Testis (tissue), 5 donors: ENCODE measurements around the gene ERMARD. TPM values are rescaled to one million over a fixed set of nuclear protein-coding genes. Genes with fewer than 3 reads are reported as not detected.

ENCODE experiments used
- DNase-seq: peaks from one replicate; pipeline ENCODE4 v3.0.0-alpha.2; 2019
- H3K27ac ChIP-seq, 2 donors: fragments of 200-600 bp; sonication (generic); one replicate each; pipeline ENCODE4 v1.5.1; 2019
- H3K27me3 ChIP-seq: fragments of 200-600 bp; sonication (generic); one replicate; pipeline ENCODE4 v1.5.1; 2019
- H3K36me3 ChIP-seq: fragments of 200-600 bp; sonication (generic); one replicate; pipeline ENCODE4 v1.5.1; 2017; ENCODE audit warnings: low read depth; ENCODE audit errors: missing control alignments
- H3K4me1 ChIP-seq: fragments of 200-600 bp; sonication (generic); one replicate; pipeline ENCODE4 v1.5.1; 2019
- H3K4me3 ChIP-seq, 2 donors: fragments of 200-600 bp; sonication (generic); one replicate each; pipeline ENCODE4 v1.5.1; 2017 to 2019
- H3K9me3 ChIP-seq: fragments of 200-600 bp; sonication (generic); one replicate; pipeline ENCODE4 v1.5.1; 2017
- CTCF ChIP-seq, 3 experiments: fragments of 450-650 bp in 2 of 3; fragments of 200-600 bp in 1 of 3; sonication (generic) in 1 of 3; IDR thresholded peaks; one replicate each; pipeline ENCODE4 v1.5.1; 2016 to 2019; ENCODE audit warnings: antibody characterized with exemption in 3 of 3, mild to moderate bottlenecking in 2 of 3, moderate library complexity in 1 of 3
- POLR2A ChIP-seq: fragments of 450-650 bp; IDR thresholded peaks from one replicate; pipeline ENCODE4 v1.6.1; 2017; ENCODE audit warnings: antibody characterized with exemption, mild to moderate bottlenecking, moderate library complexity
- WGBS, 2 donors: methylation state at CpG; one replicate each; pipeline ENCODE4 v1.1.5; 2018; 5-methylcytosine and 5-hydroxymethylcytosine counted together
- intact Hi-C: fragments of 100-400 bp; cut with DNase I; formaldehyde crosslinking; loops from one replicate; pipeline ENCODE4 v1.15.1; 2023; ENCODE audit warnings: low total_unique reads
- long read RNA-seq, 2 donors: transcript quantifications; one replicate each; lab custom pipeline, GENCODE V29; 2026
- polyA plus RNA-seq: library from polyadenylated mRNA; stranded (reverse); fragments of 350-450 nt; fragmentation: Illumina TruSeq; extraction: RNeasy Lipid Tissue Mini Kit (QIAGEN cat#74804); gene quantifications from one replicate; pipeline ENCODE4 v1.2.3, GENCODE V29; 2014; ENCODE audit warnings: low read depth, low replicate concordance; ENCODE audit not compliant: insufficient read depth
- total RNA-seq, 2 donors: library from RNA; depleted of rRNA; stranded (reverse); fragments of >200 nt; gene quantifications; one replicate each; pipeline ENCODE4 v1.2.3, GENCODE V29; 2016

The ERMARD gene
- 10 to 100 TPM; 48.3 to 56.6 TPM for total RNA-seq
- 77.6 TPM for polyA plus RNA-seq
- long read RNA-seq, donor 1, partial matches to known transcripts: 11 of 17 reads
- long read RNA-seq, donor 1, other reads (novel, unspliced or antisense): 0 of 17 reads
- long read RNA-seq, donor 2, partial matches to known transcripts: 0 of 1 reads
- long read RNA-seq, donor 2, other reads (novel, unspliced or antisense): 0 of 1 reads

DNA sequence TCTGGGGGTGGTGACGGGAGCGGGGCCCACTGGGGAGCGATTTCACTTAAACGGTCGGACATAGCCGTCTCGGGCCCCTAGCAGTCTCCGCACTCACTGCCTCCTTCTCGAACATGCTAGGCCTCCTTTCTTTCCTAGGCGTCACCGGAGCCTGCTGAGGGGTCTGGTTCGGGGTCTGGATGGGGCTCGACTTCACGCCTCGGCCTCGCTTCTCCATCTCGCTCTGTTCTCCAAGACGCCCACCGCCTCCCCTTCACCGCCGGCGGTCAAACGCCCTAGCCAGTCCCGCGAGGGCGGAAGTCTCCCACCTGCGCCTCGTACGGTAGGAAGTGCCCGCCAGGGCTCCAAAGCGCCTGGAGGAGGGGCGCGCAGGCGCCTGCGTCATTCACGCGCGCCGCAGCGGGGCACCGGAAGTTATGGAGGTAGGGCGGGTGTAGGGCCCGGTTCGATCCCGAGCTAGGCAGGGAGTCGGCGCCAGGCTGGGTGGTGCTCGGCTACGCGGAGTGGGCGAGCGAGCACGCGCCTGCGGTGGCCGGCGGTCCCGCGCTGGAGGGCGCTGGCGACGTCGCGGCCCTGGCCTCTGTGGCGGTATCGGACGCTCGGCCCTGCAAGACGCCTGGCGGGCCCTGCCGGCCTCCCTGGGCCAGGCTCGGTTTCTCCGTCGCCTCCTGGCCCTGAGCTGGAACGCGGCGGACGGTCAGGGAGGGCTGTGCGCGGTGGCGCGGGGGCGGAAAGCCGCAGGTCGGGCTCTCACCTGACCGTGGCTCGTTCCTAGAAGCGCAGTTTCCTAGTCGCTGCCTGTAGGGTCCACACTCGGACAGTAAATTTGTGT is at the start of gene ERMARD, which contains the start of gene DYNLT2:
ERMARD (plus strand) TSS at position 381 of the 832 bp plus-strand sequence; CDS start at position 417, 36 bp downstream.
DYNLT2 (minus strand) TSS at position 331 of the 832 bp plus-strand sequence; CDS start at position 217, 114 bp downstream.
- DNase-seq: peak; percentile 95
- whole genome bisulfite sequencing, 2 donors: 0 to 1% methylated on average over 7 to 67 of the region's 90 CpGs
- H3K36me3 ChIP-seq: no peaks in the 10 kb centered on the region
- intact Hi-C loops: no loop called here
- H3K4me1 ChIP-seq: peaks cover 11% of the 10 kb centered on the region
- H3K4me3 ChIP-seq: peak within 1 kb of the TSS; percentile 85 to 94
- TF ChIP-seq CTCF (IDR thresholded peaks at IDR 0.05) (peak in 2 of 3 experiments; percentile 26 to 45), POLR2A (peak; percentile 49)
- H3K27ac ChIP-seq: peak within 1 kb of the TSS; percentile 86 to 88
- no peaks in the 10 kb centered on the region for H3K9me3 ChIP-seq
- no peaks in the 10 kb centered on the region for H3K27me3 ChIP-seq

GRCh38 chr6:169701954-169702839 is 49.2 kb upstream of the ERMARD start, which contains the start of the genes C6orf120 and WDR27:
Gene C6orf120, plus strand, starts transcription at chr6:169702126. Its CDS starts 334 bp downstream, at chr6:169702460.
Gene WDR27, minus strand, starts transcription at chr6:169702029. Its CDS starts 13,024 bp downstream, at chr6:169689005.
- peak; percentile 98 for DNase-seq
- TF ChIP-seq POLR2A (peak; percentile 82), CTCF (IDR thresholded peaks at IDR 0.05) (peak in 2 of 3 experiments; percentile 5 to 16)
- H3K4me3 ChIP-seq: peak within 1 kb of the TSS; percentile 89 to 97
- no peaks in the 10 kb centered on the region for H3K36me3 ChIP-seq
- no peaks in the 10 kb centered on the region for H3K9me3 ChIP-seq
- intact Hi-C loops: no loop called here
- WGBS, 2 donors: 0 to 1% methylated on average over 5 to 66 of the region's 92 CpGs
- H3K4me1 ChIP-seq: peaks cover 8% of the 10 kb centered on the region
- peak within 1 kb of the TSS; percentile 92 for H3K27ac ChIP-seq
- H3K27me3 ChIP-seq: no peaks in the 10 kb centered on the region

DNA sequence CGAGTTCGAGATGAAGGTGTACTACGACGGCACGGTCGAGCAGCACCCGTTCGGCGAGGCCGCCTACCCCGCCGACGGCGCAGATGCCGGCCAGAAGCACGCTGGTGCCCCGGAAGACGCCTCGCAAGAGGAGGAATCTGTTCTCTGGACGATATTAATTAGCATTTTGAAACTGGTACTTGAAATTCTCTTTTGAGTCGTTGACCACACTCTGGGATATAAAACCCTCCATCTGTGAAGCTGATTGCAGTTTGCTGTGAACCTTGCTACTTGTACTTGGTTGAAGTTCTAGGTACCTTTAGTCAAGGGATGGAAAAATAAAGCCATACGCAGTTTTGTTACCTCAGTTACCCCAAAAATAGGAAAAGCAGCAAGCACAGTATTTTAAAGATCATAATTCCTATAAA is 48.6 kb upstream of the ERMARD start:
- intact Hi-C loops: no loop called here
- H3K4me1 ChIP-seq: peaks cover 8% of the 10 kb centered on the region

More for the DNA sequence above, 48.6 kb upstream of the ERMARD start:
- 5 to 14% methylated on average over 7 to 22 of the region's 22 CpGs for WGBS, 2 donors
- DNase-seq: no peak
- Histone ChIP-seq H3K9me3 (no peaks in the 10 kb centered on the region), H3K27me3 (no peaks in the 10 kb centered on the region), H3K27ac (peak overlapping the region; percentile 92), H3K36me3 (no peaks in the 10 kb centered on the region), H3K4me3 (peak overlapping the region; percentile 89 to 97)
- TF ChIP-seq POLR2A (no peak), CTCF (IDR thresholded peaks at IDR 0.05) (no peak)
